HG02973 (cell line): ENCODE data around the gene GP9.
"Not testable (repeated sequence)": the region's sequence is repeated elsewhere in the genome, so short reads cannot be mapped to it uniquely, and the experiment has no call there.

Experiments
- ATAC-seq: cut with Tn5 transposase; IDR thresholded peaks from one replicate; pipeline ENCODE4 v1.9.1; 2021; ENCODE audit warnings: moderate library complexity; ENCODE audit not compliant: unreplicated experiment

Gene GP9

DNA sequence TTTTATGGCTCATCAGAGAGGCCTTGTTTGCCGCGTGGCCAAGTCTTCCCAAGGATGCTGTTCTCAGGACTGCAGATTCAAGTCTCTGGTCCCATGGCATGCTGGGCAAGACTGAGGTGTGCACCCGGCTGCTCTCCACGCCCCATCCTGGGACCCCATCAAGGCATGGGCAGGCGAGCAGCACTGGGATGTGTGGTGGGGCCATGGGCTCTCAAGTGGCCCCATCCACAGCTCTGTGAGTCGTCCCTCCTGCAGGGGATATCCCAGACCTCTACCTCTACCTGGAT lies 13.1 kb upstream of the GP9 start:
- ATAC-seq, result no peak

DNA sequence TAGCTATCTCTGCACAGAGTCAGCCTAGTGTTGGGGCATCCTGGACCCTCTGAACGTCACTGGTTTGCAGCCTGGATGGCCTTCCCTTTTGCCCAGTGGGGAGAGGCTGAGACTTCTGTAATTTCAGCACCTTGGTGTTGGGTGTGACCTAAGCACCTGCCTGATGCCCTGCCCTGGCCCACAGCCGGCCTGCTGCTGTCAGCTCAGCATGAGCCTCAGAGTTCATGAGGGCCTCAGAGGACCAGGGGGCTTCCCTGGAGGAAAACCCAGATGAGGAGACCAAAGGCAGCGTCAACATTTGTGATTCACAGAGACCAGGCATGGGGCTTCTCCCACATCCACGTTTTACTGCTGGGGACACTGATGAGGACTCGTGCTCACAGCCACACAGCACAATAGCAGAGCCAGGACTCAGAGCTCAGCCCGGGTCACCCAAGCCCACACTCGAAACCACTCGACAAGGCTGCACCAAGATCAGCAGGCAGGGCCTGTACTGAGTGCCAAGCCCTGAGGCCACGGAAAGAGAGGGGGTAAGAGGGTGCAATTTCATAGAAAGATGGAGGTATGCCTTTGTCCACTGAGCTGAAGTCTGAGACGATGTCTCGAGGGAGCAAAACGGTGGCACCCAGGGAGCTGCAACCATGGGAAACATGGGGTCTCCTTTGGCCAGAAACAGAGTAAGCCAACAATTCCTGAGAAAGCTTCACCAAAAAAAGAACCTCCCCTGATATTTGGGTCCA lies 9.9 kb upstream of the GP9 start:
- ATAC-seq, result no peak

DNA sequence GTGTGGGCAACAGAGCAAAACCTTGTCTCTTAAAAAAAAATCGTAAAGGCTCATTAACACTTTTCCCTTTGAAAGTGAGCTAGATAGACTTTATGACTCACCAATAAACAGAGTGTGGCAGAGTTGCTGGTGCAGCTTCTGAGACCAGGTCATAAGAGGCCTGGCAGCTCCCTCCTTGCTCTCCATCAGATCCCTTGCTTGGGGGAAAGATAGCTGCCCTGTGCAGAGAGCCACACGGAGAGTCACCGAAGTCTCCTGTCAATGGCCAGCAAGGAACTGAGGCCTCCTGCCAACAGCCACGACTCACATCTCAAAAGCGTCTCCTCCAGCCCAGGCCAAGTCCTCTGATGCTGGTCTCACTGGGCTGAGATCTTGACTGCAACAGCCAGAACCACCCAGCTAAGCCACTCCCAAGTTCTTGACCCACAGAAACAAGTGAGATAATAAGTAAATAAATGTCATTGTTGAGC lies 8.7 kb upstream of the GP9 start:
- no peak for ATAC-seq

DNA sequence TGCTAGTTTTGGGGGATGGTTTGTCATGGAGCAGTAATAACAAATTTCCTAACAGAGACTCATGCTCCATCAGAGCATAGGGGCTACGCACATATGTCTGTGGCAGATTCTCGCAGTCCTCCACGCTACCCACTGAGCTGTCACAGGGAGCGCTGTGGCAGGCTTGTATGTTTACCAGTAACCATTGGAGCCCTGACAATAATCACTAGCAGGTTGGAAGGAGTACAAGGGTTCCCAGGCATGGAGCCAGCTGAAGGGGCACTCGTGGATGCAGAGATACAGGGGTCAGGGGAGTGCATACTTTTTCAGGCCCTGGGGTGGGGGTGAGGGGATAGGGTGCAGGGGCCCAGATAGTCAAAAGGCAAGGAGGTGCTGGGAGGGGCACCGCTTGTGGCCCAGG lies 7.9 kb upstream of the GP9 start:
- no peak for ATAC-seq

DNA sequence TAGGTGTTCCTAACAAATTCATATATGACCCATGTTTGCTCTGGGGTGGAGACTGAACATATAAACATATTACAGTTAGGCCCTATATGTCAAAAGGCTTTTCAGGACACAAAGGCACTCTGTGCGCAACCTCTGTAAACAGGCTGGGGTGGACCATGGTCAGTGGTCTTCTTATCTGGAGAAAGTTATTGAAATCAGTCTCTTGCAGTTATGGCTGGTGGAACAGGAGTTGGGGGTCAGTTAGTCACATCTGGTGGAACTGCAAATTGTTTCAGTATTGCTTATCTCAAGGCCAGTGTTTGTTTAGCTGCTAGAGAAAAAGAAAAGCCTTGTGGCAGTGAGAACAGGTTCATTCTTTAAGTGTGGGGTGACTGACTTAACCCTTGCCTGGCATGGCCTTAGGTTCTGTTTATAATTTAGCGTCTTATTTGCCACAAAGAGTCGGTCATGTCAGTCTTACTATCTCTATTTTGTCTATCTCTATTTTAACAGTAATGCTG lies 5.9 kb upstream of the GP9 start:
- ATAC-seq, result no peak

DNA sequence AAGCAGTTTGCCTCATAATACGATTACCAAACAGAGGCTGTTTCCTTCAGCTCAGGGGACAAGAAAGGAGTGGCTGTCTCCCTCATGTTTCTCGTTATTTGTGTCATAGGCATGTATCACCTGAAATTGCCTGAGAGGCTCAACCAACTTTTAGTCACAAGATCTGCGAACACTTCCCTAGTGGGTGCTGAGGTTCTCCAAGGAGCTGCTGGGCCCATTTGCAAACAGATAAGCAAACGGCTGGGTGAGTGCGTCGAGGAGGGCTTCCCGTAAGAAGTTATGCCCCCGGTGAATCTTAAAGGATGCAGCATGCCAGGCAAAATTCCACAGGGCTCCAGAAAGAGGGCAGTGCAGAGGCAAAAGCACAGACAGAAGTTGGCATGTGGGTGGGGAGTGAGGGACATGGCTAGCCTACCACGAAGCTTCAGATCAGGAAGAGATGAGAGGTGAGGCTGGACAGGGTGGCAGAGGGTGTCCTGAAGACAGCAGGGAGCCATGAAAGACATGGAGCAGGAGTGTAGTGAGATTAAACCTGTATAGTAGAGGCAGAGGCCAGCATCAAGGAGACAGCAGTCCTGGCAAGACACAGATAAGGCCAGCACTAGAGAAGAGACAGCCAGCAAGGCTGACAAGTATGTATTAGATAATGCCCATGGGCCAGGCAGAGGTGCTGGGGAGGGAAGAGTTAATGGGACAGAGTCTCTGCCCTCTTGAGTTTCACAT lies 4.0 kb upstream of the GP9 start:
- no peak for ATAC-seq

DNA sequence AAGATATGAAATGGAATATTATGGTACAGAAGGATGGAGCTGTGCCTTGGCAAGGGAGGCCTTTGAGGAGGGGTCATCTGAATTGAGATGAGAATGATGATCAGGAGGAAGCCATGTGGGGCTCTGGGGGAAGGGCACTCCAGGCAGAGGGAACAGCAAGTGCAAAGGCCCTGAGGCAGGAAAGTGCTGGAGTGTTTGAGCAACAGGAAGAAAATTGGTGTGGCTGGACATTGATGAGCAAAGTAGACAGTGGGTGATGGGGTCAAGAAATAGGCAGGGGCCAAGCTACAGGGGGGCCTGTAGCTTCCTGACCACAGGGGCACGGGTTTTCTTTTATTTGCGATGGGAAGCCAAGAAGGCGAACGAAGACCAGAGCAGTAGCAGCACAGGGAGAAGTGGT lies 3.3 kb upstream of the GP9 start:
- ATAC-seq, result no peak

DNA sequence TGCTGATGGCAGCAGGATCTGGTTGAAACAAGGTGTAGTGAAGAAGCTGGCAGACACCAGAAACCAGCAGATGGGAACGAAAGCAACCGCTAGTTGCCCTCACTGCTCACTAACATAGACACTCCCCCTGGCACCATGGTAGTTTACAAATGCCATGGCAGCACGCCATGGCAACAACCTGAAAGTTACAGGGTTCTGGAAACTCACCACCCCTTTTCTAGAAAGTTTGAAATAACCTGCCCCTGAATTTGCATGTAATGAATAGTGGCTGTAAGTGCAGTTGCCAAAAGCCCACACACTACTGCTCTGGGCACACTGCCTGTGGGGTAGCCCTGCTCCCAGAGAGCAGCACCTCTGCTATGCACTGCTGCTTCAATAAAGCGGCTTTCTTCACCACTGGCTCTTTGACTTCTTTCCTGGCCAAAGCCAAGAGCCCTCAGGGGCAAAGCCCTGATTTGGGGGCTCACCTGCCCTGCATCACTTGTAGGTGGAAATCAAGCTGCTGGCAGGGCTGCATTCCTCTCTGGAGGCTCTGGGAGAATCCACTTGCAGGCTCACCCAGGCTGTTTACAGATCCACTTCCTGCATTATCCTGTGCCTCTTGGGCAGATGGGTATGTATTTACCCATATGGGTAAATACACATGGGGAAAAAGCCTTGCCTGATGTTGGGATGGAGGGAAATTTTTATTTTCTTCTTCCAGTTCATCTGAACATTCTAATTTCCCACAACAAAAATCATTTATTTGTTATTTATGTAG lies 2.0 kb upstream of the GP9 start:
- ATAC-seq, result no peak

DNA sequence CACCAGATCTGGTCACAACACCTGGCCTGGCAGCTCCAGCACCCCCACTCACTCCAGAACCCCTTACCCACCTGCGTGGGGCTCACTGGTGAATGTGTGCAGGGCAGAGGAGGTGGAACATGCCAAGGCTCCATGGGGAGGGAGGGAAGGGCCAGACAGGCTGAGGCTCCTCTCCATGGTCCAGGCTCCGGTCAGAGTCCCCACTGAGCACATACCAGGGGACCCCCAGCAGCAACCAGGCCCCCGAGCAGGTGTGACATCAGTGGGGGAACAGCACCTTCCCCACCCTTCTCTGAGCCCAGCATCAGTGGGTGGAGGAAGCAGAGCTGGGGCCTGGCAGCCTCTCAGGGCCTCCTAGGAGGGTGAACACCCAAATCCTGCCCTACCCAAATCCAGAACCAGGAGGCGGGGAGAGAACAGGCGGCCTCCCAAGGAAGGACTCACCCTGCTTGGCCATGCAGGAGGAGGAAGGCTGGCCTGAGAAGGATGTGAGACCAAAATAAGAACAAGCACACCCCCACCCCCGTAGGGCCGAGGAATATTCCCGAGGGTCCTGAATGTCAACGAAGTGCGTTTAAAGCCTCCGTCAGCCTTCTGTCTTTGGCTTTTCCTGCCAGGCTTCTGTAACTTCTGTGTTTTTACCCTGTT lies 1.1 kb upstream of the GP9 start:
- no peak for ATAC-seq

DNA sequence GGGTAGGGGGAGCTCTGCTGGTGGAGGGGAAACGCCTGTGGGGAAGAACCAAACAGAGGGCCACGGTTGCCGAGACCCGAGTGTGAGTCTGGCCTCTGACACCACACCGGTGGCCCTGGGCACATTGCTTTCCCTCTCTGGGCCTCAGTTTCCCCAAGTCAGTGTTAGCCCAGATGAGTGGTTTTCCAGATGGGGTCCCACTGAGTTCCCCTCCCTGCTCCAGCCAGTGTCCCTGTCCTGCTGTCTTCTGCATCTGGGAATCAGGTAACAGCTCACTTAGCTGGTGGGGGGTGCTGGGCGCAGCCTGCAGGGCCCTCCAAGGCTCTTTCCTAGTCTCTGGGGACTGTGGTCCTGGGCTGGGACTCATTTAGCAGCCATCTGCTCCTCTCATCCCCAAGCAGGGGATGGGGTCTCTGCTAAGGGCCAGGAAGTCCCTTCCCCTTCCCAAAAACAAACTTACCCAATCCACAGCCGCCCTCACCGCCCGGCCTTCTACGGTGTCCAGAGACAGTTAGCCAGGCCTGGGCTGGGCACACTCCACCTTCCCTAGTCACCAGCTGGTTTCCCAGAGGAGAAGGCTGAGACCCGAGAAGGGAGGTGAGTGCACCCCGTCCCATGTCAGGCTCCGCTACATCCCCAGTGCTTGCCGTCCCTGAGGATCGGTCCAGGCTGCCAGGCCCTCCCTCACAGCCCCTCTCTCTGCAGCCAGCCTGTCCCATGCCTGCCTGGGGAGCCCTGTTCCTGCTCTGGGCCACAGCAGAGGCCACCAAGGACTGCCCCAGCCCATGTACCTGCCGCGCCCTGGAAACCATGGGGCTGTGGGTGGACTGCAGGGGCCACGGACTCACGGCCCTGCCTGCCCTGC lies 676 bp downstream of the GP9 start:
- no peak for ATAC-seq

DNA sequence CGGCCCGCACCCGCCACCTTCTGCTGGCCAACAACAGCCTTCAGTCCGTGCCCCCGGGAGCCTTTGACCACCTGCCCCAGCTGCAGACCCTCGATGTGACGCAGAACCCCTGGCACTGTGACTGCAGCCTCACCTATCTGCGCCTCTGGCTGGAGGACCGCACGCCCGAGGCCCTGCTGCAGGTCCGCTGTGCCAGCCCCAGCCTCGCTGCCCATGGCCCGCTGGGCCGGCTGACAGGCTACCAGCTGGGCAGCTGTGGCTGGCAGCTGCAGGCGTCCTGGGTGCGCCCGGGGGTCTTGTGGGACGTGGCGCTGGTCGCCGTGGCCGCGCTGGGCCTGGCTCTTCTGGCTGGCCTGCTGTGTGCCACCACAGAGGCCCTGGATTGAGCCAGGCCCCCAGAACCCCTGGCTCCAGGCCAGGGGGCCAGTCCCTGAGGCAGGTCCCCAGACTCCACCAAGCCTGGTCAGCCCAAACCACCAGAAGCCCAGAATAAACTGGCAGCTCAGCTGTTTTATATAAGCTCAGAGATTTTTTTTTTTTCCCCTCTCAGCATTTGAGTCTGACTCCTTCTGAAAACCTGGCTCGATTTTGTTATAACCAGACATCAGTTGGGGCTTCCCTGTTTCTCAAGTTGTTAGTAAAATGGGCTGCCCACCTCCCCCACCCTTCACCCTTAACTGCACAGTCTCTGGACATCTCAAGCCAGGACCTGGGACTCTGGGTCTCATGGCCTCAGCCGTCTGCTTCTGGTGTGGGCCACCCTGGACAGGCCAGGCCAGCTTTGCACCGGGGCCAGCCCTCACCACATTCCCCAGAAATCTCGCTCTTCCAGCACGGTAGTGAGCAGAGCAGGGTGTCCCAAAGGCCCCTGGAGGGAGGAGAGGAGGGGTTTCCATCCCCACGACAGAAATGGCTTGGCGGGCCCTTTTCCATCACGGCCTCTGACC lies 1.6 kb downstream of the GP9 start:
- no peak for ATAC-seq

DNA sequence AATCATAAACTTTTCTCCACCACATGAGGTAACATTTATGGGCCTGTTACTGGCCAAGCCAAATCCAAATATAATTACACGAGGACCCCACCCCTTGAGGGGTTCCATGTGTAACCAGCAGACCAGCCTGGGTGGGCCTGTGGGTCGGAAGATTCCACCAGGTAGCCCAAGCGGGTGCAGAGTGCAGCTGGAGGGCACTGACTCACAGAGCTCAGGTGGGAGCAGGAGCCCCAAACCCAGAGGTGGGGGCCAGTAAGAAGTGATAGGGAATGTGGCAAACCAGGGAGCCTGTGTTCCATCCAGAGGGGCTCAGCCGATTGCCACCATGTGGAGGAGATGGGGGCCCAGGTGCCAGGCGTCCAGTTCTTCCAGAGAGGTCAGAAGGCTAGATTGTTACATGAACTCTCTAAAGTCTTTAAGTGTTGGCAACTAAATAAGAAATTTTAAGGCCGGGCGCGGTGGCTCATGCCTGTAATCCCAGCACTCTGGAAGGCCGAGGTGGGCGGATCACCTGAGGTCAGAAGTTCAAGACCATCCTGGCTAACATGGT lies 2.6 kb downstream of the GP9 start:
- ATAC-seq, result no peak

DNA sequence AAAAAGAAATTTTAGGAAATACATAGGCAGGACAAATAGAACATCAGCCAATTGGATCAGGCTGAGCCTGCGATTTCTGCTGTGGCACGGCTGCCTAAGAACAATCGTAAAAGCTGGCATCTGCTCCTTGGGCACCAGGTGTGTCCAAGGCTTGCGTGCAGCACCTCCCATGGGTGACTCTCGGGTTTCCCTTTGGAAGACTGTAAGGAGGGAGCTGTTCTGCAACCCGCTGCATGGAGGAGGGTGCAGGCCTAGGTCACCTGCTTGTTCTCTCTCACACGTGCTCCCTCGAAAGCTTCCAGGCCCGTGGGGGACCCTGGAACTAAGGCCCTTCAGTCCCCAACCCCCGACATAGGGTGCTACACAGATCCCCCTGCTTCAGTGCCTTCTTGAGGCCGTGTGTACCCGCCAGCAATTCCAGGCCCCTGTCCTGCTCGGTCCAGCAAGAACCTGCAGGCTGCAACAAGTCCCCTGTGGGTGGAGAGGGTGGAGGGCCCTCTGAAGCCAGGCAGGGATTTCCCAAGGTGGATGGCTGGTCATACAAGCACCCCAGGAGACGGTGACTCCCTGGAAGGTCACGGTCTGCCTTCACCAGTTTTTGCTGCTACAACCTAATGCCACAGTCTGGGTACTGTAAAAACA lies 3.4 kb downstream of the GP9 start:
- no peak for ATAC-seq

DNA sequence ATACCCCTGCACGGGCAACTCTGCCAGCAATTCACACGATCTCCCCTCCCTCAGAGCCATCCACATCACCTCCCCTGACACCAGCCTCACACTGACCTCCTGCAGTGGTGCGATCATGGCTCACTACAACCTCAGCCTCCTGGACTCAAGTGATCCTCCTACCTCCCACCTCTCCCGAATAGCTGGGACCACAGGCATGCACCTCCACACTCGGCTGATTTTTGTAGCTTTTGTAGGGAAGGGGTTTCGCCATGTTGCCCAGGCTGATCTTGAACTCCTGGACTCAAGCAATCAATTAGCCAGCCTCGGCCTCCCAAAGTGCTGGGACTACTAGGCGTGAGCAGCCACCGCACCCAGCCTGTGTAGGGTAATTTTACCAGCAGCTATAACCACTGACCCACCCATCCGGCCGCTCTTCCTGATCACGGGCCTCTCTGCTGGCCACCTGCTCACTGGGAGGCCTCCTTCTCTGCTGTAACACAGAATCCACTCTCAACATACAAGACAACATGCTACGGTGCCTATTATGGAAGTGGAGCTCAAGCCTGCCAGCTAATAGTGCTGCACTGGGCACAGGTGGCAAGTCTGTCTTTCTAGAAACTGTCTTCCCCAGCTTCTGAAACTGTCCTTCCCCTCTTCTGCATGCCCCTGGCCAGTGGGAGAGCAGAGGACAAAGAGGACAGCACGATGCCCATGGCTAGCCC lies 4.6 kb downstream of the GP9 start:
- no peak for ATAC-seq

DNA sequence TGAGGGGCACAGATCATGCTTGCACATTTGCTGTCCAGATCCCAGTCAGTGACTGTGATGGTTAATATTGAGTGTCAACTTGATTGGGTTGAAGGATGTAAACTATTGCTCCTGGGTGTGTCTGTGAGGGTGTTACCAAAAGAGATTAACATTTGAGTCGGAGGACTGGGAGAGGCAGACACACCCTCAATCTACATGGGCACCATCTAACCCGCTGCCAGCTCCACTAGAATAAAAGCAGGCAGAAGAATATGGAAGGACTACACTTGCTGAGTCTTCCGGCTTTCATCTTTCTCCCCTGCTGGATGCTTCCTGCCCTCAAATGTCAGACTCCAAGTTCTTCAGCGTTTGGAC lies 5.1 kb downstream of the GP9 start:
- ATAC-seq, result no peak

DNA sequence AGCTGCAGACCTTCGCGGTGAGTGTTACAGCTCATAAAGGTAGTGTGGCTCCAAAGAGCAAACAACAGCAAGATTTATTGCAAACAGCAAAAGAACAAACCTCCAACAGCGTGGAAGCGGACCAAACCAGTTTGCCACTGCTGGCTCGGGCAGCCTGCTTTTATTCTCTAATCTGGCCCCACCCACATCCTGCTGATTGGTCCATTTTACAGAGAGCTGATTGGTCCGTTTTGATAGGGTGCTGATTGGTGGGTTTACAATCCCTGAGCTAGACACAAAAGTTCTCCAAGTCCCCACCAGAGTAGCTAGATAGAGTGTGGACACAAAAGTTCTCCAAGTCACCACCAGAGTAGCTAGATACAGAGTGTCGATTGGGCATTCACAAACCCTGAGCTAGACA lies 7.1 kb downstream of the GP9 start:
- not testable (repeated sequence) for ATAC-seq

DNA sequence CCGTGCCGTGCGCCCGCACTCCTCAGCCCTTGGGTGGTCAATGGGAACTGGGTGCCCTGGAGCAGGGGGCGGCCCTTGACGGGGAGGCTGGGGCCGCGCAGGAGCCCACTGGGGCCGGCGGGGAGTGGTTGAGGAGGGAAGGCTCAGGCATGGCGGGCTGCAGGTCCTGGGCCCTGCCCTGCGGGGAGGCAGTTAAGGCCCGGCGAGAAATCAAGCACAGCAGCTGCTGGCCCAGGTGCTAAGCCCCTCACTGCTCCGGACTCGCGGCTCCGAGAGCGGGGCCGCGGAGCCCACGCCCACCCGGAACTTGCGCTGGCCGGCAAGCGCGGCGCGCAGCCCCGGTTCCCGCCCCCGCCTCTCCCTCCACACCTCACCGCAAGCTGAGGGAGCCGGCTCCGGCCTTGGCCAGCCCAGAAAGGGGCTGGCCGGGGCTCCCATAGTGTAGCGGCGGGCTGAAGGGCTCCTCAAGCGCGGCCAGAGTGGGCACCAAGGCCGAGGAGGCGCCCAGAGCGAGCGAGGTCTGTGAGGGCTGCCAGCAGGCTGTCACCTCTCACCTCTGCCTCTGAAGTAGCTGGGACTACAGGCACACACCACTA lies 7.8 kb downstream of the GP9 start:
- ATAC-seq, result no peak
